Erythroblast (primary cell): ENCODE results near the gene ACACB.

Source experiments
- DNase-seq, 2 experiments: peaks; one replicate each; lab custom pipeline; 2025; lab: John Stamatoyannopoulos, UW
- GATA1 ChIP-seq: IDR thresholded peaks from 2 replicates; pipeline ENCODE4 v1.6.1; 2011; ENCODE audit warnings: low read depth, mild to moderate bottlenecking, control low read depth, low read length, moderate library complexity
- POLR2A ChIP-seq: IDR thresholded peaks from 2 replicates; pipeline ENCODE4 v1.6.1; 2011; ENCODE audit warnings: mild to moderate bottlenecking, low read length

Gene ACACB

GRCh38 chr12:109186993-109187653 lies 70.7 kb downstream of the ACACB start:
- TF ChIP-seq GATA1 = no peak
- TF ChIP-seq POLR2A = no peak
- no peak for DNase-seq

GRCh38 chr12:109188108-109188712 lies 71.8 kb downstream of the ACACB start:
- no peak for DNase-seq
- TF ChIP-seq GATA1 (no peak), POLR2A (no peak)

GRCh38 chr12:109189291-109189690 lies 72.9 kb downstream of the ACACB start:
- TF ChIP-seq GATA1 = no peak
- TF ChIP-seq POLR2A = no peak
- no peak for DNase-seq

GRCh38 chr12:109191621-109192250 lies 75.3 kb downstream of the ACACB start:
- TF ChIP-seq GATA1 = no peak
- no peak for TF ChIP-seq POLR2A
- no peak for DNase-seq

- DNase-seq = no peak
- TF ChIP-seq GATA1 (no peak), POLR2A (no peak)
These were observed 76.0 kb downstream of the ACACB start for GRCh38 chr12:109192358-109192757.

- TF ChIP-seq POLR2A (no peak), GATA1 (no peak)
- DNase-seq = no peak
These were observed 77.5 kb downstream of the ACACB start for GRCh38 chr12:109193896-109194295.

- DNase-seq = no peak
- TF ChIP-seq POLR2A (no peak), GATA1 (no peak)
These were observed 79.9 kb downstream of the ACACB start for GRCh38 chr12:109196332-109196731.

- TF ChIP-seq GATA1 = no peak
- no peak for TF ChIP-seq POLR2A
- no peak for DNase-seq
These were observed 80.9 kb downstream of the ACACB start for GRCh38 chr12:109197327-109197726.

- TF ChIP-seq GATA1 (no peak), POLR2A (no peak)
- no peak for DNase-seq
These were observed 82.9 kb downstream of the ACACB start for GRCh38 chr12:109199324-109199723.

GRCh38 chr12:109200825-109201495 lies 84.6 kb downstream of the ACACB start:
- TF ChIP-seq POLR2A = no peak
- no peak for TF ChIP-seq GATA1
- DNase-seq = no peak

- DNase-seq = no peak
These were observed 85.1 kb downstream of the ACACB start for GRCh38 chr12:109201496-109201885.

GRCh38 chr12:109202770-109203169 lies 86.4 kb downstream of the ACACB start:
- TF ChIP-seq GATA1 (no peak), POLR2A (no peak)
- DNase-seq = no peak

More at GRCh38 chr12:109201496-109201885, 85.1 kb downstream of the ACACB start:
- no peak for TF ChIP-seq POLR2A
- TF ChIP-seq GATA1 = no peak

- TF ChIP-seq POLR2A = no peak
- no peak for TF ChIP-seq GATA1
- no peak for DNase-seq
These were observed 87.1 kb downstream of the ACACB start for GRCh38 chr12:109203480-109203879.

- no peak for DNase-seq
- TF ChIP-seq POLR2A (no peak), GATA1 (no peak)
These were observed 92.7 kb downstream of the ACACB start for GRCh38 chr12:109209082-109209481.

GRCh38 chr12:109212460-109213115 lies 96.2 kb downstream of the ACACB start:
- no peak for DNase-seq

More at GRCh38 chr12:109212460-109213115, 96.2 kb downstream of the ACACB start:
- TF ChIP-seq GATA1 = no peak
- no peak for TF ChIP-seq POLR2A
